Limb (tissue), 2 donors: ENCODE data around the gene GNG3.
A peak's percentile ranks its signal among the peaks of the same experiment; 100 is the strongest.
"Not testable (repeated sequence)": the region's sequence is repeated elsewhere in the genome, so short reads cannot be mapped to it uniquely, and the experiment has no call there.

Source experiments
- DNase-seq, 2 donors: peaks; one replicate each; pipeline ENCODE4 v3.0.0-alpha.2; 2016; ENCODE audit errors: extremely low spot score in 2 of 2

GNG3 gene

DNA sequence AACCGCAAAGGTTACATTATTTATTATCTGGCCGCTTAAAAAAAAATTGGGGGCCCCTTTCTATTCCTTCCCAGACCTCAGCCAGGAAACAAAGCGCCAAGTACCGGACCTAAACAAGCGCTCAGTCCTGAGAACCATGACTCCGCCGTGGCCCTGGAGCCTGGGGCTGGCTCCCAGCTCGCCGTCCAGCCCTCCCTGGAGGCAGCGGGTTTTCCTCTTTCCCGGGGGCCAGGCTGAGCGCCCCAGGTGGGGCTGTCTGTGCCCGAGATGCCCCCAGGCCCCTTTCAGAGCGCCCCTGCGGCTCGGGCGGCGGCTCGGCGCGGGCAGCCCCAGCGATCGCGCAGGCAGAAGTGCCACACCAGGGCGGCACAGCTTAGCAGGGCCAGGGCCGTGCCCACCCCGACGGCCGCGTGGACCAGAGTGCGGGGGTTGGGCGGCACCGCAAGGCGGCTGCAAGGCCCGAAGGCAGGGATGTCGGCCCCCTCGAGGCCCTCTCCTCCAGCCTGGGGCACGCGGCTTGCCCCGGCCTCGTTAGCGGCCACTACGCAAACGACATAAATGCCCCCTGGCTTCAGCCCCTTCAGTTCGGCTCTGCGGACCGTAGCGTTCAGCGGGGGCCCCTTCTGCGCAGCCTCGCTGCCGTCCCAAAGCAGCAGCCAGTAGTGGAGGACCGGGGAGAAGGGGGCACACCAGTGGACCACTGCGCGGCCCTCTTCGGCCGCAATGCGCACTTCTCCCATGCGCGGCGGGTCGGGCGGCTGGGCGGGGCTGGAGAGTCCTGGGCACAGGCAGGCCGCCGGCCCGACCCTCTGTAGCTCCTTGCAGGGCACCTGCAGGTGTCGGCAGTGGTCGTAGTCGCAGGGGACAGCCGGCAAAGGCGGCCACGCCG is 19.7 kb upstream of the GNG3 start:
- DNase-seq: peak in 1 of 2 donors; percentile 53

DNA sequence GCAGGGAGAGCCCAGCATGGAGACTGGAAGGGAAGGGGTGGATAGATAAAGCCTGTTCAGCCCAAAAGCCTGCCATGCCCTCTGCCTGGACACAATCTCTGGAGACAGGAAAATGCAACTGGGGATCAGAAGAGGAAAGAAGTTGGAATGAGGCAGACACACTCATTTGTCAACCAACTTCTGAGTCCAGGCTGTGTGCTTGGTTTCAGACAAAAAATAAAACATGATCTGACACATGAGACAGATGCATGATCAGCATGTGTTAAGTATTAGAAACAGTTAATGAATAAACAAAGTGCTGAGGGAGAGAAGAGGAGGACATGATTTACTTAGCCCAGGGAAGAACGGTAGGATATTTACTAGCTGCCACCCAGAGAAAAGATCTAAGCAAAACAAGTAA is 19.0 kb upstream of the GNG3 start:
- DNase-seq: no peak

DNA sequence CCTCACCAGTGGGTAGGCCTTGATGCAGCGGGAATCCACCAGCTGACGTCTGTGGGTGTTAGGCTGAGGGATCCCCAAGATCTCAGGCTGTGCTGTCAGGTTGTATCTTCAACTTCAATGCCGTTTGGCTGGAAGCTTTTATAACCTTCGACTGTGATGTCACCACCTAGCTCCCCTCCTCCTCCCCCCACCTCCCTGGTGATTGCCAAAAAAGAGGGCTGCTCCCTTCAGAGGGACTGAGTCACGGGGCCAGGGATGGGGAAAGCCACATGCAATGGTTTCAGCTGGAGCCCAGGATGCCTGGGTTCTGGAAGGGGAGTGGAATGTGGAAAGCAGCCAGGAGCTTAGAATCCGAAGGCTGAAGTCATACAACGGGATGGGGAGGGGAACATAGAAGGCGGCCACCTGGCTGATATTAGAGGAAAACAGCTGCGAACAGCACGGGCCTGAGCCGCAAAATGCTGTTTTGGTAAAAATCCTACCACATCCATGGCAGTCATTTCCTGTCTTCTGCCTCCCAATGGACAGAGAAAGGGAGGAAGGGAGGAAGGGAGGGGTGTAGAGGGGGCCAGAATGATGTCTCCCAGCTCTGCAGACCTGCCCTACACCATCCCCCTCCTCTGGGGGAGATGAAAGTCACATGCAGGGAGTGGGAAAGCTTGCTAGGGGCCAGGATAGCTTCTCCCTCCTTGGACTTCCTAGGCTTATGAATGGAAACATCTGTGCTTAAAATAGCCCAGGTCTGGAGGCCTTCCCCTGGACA is 17.9 kb upstream of the GNG3 start, which contains the start of gene LRRN4CL:
Gene LRRN4CL (minus strand): TSS at position 110 of the 763 bp plus-strand sequence. CDS start 1,022 bp downstream, outside the sequence.
- DNase-seq: peak; percentile 78 to 89

DNA sequence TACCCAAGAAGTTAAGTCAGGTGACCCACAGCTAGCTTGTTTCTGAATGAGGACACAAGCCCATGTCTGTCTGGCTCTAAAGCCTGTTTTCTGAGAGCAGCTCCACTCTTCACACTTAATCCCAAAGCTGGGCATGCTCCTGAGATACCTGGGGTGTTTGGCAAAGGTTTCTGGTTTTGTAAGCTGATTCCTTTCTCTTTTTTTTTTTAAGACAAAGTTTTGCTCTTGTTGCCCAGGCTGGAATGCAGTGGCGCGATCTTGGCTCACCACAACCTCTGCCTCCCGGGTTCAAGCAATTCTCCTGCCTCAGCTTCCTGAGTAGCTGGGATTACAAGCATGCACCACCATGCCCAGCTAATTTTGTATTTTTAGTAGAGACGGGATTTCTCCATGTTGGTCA is 13.9 kb upstream of the GNG3 start:
- DNase-seq: not testable (repeated sequence)

DNA sequence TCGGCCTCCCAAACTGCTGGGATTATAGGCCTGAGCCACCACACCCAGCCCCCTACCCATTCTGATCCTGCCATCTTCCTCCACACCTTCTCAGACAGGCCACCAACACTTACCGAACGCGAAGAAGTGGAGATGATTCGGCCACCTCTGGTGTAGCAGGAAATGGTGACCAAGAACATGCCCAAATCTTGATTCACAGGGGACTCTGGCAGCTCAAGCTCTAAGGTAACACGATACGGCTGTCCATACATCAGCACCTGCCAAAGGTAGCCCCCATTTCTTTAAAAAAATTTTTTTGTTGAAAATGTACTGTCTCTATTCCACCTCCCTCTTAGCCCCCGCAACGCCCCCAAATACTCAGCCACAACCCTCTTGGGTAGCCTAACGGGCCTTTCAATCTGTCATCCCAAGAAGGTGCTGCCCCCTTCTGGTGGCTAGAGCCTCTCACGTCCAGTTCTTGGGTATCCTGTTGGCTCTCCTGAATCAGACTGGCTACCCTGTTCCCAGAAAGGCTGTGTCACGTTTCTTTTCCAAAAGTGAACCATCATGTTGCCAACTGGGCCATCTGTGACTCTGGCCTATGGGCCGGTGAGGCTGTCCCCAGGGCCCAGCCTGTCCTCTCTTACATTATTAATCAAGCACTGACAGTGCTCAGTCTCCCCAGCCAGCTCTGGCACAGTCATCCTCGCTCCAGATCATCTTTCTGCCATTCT is 12.9 kb upstream of the GNG3 start:
- DNase-seq: peak; percentile 69 to 80

DNA sequence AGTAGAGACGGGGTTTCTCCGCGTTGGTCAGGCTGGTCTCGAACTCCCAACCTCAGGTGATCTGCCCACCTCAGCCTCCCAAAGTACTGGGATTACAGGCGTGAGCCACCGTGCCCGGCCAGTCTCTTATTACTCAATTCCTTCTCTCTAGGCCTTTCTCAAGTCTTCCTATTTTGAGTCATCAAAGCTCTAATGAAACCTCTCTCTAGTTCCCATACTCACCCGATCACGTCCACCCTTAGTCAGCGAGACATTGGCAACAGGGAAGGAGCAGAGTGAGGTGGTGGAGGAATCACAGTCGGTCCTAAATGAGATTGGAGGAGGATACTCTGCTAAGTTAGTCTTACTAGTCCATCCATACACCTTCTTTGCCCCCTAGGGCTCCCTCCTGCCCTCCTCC is 5.2 kb upstream of the GNG3 start:
- no peak for DNase-seq

DNA sequence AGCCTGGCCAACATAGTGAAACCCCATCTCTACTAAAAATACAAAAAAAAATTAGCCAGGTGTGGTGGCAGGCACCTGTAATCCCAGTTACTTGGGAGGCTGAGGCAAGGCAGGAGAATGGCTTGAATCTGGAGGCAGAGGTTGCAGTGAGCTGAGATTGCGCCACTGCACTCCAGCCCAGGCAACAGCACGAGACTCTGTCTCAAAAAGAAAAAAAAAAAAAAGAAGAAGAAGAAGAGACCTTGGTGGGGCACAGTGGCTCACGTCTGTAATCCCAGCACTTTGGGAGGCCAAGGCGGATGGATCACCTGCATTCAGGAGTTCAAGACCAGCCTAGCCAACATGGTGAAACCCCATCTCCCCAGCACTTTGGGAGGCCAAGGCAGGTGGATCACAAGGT is 3.6 kb upstream of the GNG3 start:
- not testable (repeated sequence) for DNase-seq

DNA sequence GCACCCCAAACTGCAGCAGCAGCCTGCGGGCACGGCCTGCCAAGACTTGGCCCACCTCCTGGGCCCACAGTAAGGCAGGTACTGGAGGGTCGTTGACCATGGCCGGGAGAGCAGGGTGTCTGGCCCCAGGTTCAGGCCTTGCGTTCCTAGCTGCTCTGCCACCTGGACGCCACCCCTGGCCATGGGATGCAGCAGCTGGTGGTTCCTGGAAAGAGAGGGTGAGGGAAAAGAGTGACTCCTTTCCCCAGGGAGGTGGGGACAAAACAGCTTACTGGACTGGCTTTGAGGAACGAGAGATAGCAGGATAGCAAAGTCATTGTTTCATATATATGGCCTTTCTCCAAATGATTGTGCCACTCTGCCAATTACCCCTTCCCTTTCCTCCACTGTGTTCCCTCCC is 2.1 kb upstream of the GNG3 start:
- no peak for DNase-seq

DNA sequence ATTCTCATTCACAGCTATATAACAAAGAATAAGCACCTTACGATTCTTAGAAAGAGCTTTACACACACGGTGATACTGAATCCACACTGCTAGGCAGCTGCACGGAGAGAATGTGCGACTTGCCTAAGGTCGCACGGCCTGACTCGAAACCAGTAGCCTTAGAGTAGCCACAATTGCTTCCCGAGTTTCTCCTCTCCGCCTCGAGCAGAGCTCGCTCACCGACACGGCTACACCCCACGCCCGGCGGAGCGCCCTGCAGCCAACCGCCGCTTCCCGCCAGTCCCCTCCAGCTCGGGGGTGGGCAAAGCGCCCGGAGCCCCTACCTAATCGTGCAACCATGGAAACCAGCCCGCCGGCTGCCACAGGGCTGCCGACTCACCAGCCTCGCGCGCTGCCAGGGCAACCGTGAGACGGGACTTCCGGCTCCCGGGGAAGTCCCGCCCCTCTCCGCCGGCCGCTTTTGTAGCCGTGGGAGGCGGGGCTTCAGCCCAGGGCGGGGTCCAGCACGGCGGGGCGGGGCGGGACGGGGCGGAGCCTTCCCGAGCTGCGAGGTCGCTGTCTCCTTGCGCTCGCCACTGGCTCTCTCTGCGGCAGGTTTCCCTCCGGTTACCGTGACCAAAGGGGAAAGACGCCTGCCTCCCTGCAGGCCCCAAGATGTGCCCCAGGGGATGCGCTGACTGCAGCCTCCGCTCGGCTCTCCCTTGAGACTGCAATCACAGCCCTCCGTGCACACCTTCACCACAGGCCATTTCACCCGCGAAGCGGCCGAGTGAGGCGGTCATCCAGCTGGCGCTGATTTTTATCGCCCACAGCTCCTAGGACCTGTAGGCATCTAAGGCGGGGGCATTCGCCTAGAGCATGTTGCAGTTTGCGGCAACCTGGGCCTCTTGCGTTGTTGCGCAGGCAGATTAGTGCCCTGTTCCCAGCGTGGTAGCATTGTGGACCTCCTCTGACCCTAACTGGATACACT is 1.3 kb upstream of the GNG3 start:
- DNase-seq: peak; percentile 94 to 97

DNA sequence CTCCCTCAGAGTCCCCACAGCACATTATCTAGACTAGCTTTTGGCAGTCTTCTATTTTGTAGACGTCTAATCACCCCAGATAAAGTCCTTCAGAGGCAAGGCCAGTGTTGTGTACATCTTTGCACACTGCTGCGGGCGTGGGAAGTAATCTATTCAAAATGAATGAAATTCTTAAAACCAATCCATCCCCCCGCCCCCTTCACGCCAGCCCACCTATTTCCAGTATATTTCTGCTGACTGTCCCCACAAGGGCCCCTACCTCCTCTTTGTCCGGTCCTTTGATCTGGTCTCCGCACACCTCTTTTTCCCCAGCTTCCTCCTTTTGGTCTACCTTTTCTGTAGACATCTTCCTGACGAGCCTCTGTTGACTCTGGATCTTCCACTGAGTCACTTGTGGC is 627 bp upstream of the GNG3 start:
- no peak for DNase-seq

DNA sequence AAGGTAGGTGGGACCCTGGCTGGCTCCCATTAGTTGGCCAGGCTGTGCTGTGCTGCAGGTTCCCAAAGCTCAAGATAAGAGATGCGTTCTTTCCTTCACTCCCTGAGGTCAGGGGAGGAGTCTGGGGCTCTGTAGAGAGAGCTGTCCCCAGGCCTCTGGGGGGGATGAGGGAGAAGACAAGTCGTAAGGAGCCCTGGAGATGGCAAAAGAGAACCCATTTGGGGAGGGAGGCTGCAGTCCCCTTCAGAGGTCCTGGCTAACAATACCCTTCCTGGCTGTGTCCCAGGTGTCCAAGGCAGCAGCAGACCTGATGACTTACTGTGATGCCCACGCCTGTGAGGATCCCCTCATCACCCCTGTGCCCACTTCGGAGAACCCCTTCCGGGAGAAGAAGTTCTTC is 916 bp downstream of the GNG3 start:
- no peak for DNase-seq

DNA sequence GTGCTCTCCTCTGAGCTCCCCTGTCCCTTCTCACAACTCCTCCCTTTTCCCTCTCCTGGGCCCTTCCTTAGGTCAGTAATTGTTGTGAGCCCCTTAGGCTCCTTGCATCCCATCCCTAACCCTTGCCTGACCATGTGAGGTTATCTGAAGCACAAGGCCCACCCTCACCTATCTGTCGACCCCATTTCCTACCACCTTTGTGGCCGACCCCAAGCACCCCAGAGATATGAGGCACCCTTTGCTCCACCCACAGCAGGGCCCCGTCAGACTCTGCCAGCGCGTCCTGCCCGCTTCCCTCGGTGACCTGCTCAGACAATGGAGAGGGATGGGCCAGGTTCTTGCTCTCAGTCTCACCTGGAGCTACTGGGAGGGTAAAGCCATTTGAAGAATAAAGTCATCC is 1.3 kb downstream of the GNG3 start:
- peak in 1 of 2 donors; percentile 40 for DNase-seq

DNA sequence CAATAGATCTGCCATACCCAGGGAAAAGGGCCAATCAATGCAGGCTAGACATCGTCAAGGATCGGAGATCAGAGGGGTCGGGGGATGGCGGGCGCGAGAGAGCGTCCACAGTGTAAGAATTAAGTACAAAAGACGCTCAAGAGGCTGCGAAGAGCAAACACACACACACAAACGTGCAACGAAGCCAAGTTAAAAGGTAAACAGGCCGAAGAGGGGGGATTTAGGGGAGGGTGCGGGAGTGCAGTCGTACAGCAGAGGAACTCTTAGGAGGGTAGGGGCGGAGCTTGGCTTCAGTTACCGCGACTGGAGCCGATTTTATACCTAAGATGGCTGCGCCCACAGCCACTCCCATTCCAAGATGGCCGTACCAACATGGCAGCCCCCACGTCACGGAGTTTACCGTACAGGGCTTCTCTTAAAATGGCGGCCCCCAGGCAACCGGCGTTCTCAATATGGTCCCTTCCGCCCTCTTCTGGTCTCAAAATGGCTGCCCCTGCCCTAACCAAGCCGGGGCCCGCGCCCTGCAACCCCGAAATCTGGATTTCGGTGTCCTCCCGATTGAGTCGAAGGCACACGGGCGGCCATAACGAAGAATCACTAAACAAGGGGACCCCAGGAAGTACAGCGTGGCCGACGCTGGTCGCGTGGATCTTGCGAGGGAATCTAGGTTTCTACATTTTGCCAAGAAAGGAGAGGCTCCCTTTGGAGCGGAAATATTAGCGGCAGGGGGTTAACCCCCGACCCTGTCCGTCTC is 1.9 kb downstream of the GNG3 start:
- peak; percentile 96 to 99 for DNase-seq

DNA sequence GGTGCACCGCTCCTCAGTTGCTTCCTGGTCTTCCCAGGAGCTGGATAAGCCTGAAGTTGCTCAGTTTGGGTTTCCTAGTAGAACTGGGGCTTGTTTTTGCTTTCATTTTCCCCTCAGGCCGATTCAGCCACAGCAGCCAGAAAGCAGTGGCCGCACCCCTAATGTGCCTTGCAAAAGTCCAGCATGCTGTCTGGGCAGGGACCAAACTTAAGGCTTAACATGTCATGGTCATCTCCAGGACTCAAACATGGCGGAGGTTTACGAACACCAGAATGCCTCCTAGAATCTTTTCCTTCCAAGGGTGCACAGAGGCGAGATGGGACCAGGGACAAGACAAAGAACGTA is 2.5 kb downstream of the GNG3 start:
- no peak for DNase-seq

DNA sequence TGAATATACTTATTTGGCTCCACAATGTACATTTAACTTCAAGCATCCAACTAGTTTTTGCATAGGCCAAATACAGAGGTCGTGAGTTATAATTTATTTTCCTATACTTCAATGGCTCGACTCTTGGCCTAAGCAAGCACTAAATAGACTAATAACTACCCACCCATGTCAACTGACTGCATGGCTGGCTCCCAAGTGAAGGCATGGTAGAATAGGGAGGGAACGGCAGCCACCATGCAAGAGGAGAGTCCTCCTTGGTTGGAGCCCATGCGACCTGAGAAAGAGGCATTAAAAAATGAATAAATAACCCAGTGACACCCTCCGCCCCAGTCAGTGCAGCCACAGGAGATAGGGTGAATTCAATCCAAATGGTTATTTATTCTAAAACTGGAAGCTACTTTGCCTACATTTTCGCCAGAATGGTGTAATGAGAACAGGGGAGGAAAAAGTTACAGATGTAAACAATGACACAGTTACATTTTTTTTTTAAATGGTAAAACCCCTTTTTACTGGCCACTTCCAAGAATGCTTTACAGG is 4.9 kb downstream of the GNG3 start:
- no peak for DNase-seq

DNA sequence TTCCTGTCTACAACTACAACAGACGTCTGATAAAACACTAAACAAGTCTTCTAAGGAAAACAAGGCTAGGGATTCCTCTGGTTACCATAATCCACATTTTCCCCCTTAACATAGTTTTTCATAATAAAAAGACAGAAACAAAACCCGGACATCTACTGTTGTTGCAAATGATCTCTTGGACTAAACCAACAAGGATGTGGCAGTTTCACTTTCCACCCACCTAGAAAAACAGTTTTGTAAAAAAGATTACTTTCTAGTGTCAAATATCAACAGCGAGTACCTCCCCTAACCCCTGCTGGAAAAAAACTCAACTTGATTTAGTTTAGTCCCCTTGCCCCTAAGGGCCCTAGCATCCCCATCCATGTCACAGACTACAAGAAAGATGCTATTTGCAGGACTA is 5.4 kb downstream of the GNG3 start:
- no peak for DNase-seq

DNA sequence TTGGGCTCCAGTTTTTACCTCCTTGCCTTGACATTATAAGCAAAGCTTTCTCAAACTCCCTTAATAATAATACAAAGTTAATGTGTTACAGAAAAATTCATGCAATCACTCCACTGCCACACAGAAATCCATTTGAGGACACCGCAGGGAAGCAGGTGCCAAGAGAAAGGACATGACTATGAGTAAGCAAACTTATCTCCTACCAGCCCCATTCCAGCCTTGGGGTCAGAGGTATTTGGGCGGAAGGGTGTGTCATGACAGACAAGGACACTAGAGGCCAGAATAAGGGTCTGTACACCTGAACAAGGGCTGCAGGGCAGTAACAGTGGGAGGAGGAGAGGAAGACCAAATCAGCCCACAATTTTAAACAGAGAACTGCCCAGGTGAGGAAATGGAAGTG is 5.9 kb downstream of the GNG3 start:
- DNase-seq: no peak

DNA sequence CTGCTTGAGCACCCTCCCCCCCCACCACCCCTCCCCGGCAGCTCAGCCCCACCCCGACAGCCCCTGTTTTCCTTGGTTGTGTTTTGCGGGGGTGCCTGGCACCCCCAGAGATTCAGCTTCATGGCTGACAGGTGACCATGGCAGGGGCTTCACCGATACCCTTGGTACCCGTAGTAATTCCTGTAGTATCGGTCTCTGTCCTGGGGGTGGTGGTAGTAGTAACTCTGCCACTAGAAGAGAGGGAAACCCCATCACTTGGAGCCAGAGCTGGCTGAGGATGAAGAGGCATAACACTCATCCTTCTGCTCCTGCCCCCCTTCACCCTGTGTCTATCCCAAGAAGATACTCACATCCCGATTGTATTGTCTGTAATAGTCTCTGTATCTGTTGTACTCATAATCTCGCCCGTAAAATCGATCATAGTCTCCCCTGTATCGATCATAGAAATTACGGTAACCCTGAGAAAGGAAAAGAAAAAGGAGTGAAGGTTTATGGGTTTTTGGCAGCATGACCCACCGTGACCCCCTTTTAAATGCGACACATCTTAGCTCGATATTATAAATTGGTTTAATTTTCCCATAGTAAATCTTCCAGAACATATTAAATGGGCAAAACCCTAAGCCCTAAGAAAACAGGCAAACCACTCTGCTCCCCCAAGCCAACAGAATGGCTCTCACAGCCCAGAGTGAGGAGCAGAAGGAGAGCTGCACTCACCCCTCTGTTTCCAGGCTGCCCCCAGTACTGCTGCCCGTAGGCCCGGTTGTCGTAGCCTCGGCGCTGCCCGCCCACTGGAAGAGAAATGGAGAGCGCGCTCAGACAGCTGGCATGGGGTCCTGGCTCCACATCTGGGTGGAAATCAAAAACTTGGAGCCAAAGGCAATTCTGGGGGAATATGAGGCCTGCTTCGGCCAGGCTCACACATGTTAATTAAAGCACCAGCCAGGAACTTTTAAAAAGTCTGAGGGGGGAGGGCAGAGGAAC is 8.0 kb downstream of the GNG3 start:
- no peak for DNase-seq

DNA sequence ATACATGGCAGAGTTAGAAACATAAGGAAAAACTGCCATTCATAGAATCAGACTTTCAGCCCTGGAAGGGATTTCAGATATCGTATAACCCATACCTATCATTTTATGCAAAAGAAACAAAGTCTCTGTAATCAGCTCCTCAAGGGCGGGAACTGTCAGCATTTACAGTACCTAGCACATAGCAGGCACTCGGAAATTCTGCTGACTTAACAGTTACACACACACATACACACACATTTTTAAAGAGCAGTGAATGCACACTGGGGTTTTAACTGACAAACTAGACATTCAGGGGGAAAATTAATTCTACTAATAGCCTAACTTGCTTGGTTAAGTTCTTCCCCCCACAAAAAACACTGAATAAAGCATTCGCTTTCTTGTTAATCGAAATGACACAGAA is 8.7 kb downstream of the GNG3 start:
- no peak for DNase-seq
